ENCODE measurements around the gene HEMGN.

The HEMGN gene

GRCh38 chr9:97936998-97937397 lies 974 bp downstream of the HEMGN start:
- no peaks in the 10 kb centered on the region for H3K27me3 ChIP-seq (ENCODE audit: control insufficient read depth, insufficient read depth, low read length)
- H3K4me1 ChIP-seq (ENCODE audit: control insufficient read depth, insufficient read depth, low read length) = no peaks in the 10 kb centered on the region
- no peak overlapping the region for H3K27ac ChIP-seq (ENCODE audit: low read depth, low read length)
- H3K9ac ChIP-seq (ENCODE audit: low read length) = no peak overlapping the region
- H3K36me3 ChIP-seq (ENCODE audit: control insufficient read depth, insufficient read depth, low read length) = no peaks in the 10 kb centered on the region
- no peak overlapping the region for H3K4me3 ChIP-seq (ENCODE audit: low read length)

GRCh38 chr9:97935276-97935675 lies 2.7 kb downstream of the HEMGN start:
- Histone ChIP-seq H3K27ac (ENCODE audit: low read depth, low read length) (no peak overlapping the region), H3K4me3 (ENCODE audit: low read length) (no peak overlapping the region), H3K9ac (ENCODE audit: low read length) (no peak overlapping the region), H3K27me3 (ENCODE audit: control insufficient read depth, insufficient read depth, low read length) (no peaks in the 10 kb centered on the region), H3K36me3 (ENCODE audit: control insufficient read depth, insufficient read depth, low read length) (no peaks in the 10 kb centered on the region), H3K4me1 (ENCODE audit: control insufficient read depth, insufficient read depth, low read length) (no peaks in the 10 kb centered on the region)

- Histone ChIP-seq H3K27ac (ENCODE audit: low read depth, low read length) (no peak overlapping the region), H3K4me3 (ENCODE audit: low read length) (no peak overlapping the region), H3K27me3 (ENCODE audit: control insufficient read depth, insufficient read depth, low read length) (no peaks in the 10 kb centered on the region), H3K9ac (ENCODE audit: low read length) (no peak overlapping the region), H3K4me1 (ENCODE audit: control insufficient read depth, insufficient read depth, low read length) (no peaks in the 10 kb centered on the region), H3K36me3 (ENCODE audit: control insufficient read depth, insufficient read depth, low read length) (no peaks in the 10 kb centered on the region)
These were observed 3.5 kb downstream of the HEMGN start for GRCh38 chr9:97934321-97935115.

GRCh38 chr9:97933297-97933998 lies 4.5 kb downstream of the HEMGN start:
- H3K4me1 ChIP-seq (ENCODE audit: control insufficient read depth, insufficient read depth, low read length) = no peaks in the 10 kb centered on the region
- no peaks in the 10 kb centered on the region for H3K36me3 ChIP-seq (ENCODE audit: control insufficient read depth, insufficient read depth, low read length)
- no peaks in the 10 kb centered on the region for H3K27me3 ChIP-seq (ENCODE audit: control insufficient read depth, insufficient read depth, low read length)
- H3K4me3 ChIP-seq (ENCODE audit: low read length) = no peak overlapping the region
- no peak overlapping the region for H3K27ac ChIP-seq (ENCODE audit: low read depth, low read length)
- no peak overlapping the region for H3K9ac ChIP-seq (ENCODE audit: low read length)

GRCh38 chr9:97930972-97931371 lies 7.0 kb downstream of the HEMGN start:
- H3K27ac ChIP-seq (ENCODE audit: low read depth, low read length) = no peak overlapping the region
- H3K27me3 ChIP-seq (ENCODE audit: control insufficient read depth, insufficient read depth, low read length) = no peaks in the 10 kb centered on the region

GRCh38 chr9:97928986-97929604 lies 8.9 kb downstream of the HEMGN start:
- H3K27me3 ChIP-seq (ENCODE audit: control insufficient read depth, insufficient read depth, low read length) = no peaks in the 10 kb centered on the region
- H3K27ac ChIP-seq (ENCODE audit: low read depth, low read length) = no peak overlapping the region
- no peaks in the 10 kb centered on the region for H3K4me1 ChIP-seq (ENCODE audit: control insufficient read depth, insufficient read depth, low read length)
- no peaks in the 10 kb centered on the region for H3K36me3 ChIP-seq (ENCODE audit: control insufficient read depth, insufficient read depth, low read length)
- no peak overlapping the region for H3K9ac ChIP-seq (ENCODE audit: low read length)
- H3K4me3 ChIP-seq (ENCODE audit: low read length) = no peak overlapping the region

More at GRCh38 chr9:97930972-97931371, 7.0 kb downstream of the HEMGN start:
- H3K36me3 ChIP-seq (ENCODE audit: control insufficient read depth, insufficient read depth, low read length) = no peaks in the 10 kb centered on the region
- H3K4me3 ChIP-seq (ENCODE audit: low read length) = no peak overlapping the region
- H3K4me1 ChIP-seq (ENCODE audit: control insufficient read depth, insufficient read depth, low read length) = no peaks in the 10 kb centered on the region
- no peak overlapping the region for H3K9ac ChIP-seq (ENCODE audit: low read length)

GRCh38 chr9:97925497-97926334 lies 12.3 kb downstream of the HEMGN start:
- Histone ChIP-seq H3K4me3 (ENCODE audit: low read length) (no peak overlapping the region), H3K27ac (ENCODE audit: low read depth, low read length) (no peak overlapping the region), H3K36me3 (ENCODE audit: control insufficient read depth, insufficient read depth, low read length) (no peaks in the 10 kb centered on the region), H3K27me3 (ENCODE audit: control insufficient read depth, insufficient read depth, low read length) (no peaks in the 10 kb centered on the region), H3K4me1 (ENCODE audit: control insufficient read depth, insufficient read depth, low read length) (no peaks in the 10 kb centered on the region), H3K9ac (ENCODE audit: low read length) (no peak overlapping the region)

- H3K9ac ChIP-seq (ENCODE audit: low read length) = no peak overlapping the region
- no peak overlapping the region for H3K27ac ChIP-seq (ENCODE audit: low read depth, low read length)
- no peaks in the 10 kb centered on the region for H3K27me3 ChIP-seq (ENCODE audit: control insufficient read depth, insufficient read depth, low read length)
- no peak overlapping the region for H3K4me3 ChIP-seq (ENCODE audit: low read length)
- no peaks in the 10 kb centered on the region for H3K4me1 ChIP-seq (ENCODE audit: control insufficient read depth, insufficient read depth, low read length)
- H3K36me3 ChIP-seq (ENCODE audit: control insufficient read depth, insufficient read depth, low read length) = no peaks in the 10 kb centered on the region
These were observed 13.6 kb downstream of the HEMGN start for GRCh38 chr9:97924386-97924785.

- H3K36me3 ChIP-seq (ENCODE audit: control insufficient read depth, insufficient read depth, low read length) = no peaks in the 10 kb centered on the region
- H3K9ac ChIP-seq (ENCODE audit: low read length) = no peak overlapping the region
- H3K4me3 ChIP-seq (ENCODE audit: low read length) = no peak overlapping the region
- H3K27me3 ChIP-seq (ENCODE audit: control insufficient read depth, insufficient read depth, low read length) = no peaks in the 10 kb centered on the region
- H3K27ac ChIP-seq (ENCODE audit: low read depth, low read length) = no peak overlapping the region
- no peaks in the 10 kb centered on the region for H3K4me1 ChIP-seq (ENCODE audit: control insufficient read depth, insufficient read depth, low read length)
These were observed 14.4 kb downstream of the HEMGN start for GRCh38 chr9:97923529-97924108.

GRCh38 chr9:97921959-97922724 lies 15.8 kb downstream of the HEMGN start, which contains the start of gene TRMO:
TRMO (minus strand) TSS chr9:97922500; CDS start chr9:97922493, 7 bp downstream.
- Histone ChIP-seq H3K36me3 (ENCODE audit: control insufficient read depth, insufficient read depth, low read length) (no peaks in the 10 kb centered on the region), H3K27ac (ENCODE audit: low read depth, low read length) (peak within 1 kb of the TSS; percentile 98), H3K4me1 (ENCODE audit: control insufficient read depth, insufficient read depth, low read length) (no peaks in the 10 kb centered on the region), H3K27me3 (ENCODE audit: control insufficient read depth, insufficient read depth, low read length) (no peaks in the 10 kb centered on the region), H3K4me3 (ENCODE audit: low read length) (peak within 1 kb of the TSS; percentile 86), H3K9ac (ENCODE audit: low read length) (peak within 1 kb of the TSS; percentile 83)

- Histone ChIP-seq H3K4me3 (ENCODE audit: low read length) (no peak overlapping the region), H3K4me1 (ENCODE audit: control insufficient read depth, insufficient read depth, low read length) (no peaks in the 10 kb centered on the region), H3K9ac (ENCODE audit: low read length) (no peak overlapping the region), H3K27me3 (ENCODE audit: control insufficient read depth, insufficient read depth, low read length) (no peaks in the 10 kb centered on the region), H3K27ac (ENCODE audit: low read depth, low read length) (no peak overlapping the region), H3K36me3 (ENCODE audit: control insufficient read depth, insufficient read depth, low read length) (peaks cover 6% of the 10 kb centered on the region)
These were observed 18.7 kb downstream of the HEMGN start for GRCh38 chr9:97919217-97919813.

All from rectal smooth muscle tissue (tissue), 1 donor.